Lower leg skin (tissue), 3 donors: ENCODE measurements around the gene LIF.

Experiments used
- POLR2A ChIP-seq, 2 donors: fragments of 450-650 bp; IDR thresholded peaks; one replicate each; pipeline ENCODE4 v1.6.1; 2016 to 2017; ENCODE audit warnings: antibody characterized with exemption in 2 of 2, mild to moderate bottlenecking in 1 of 2, moderate library complexity in 1 of 2
- TF ChIP-seq, protein P1 (sequence below), 3 donors: fragments of 450-650 bp; IDR thresholded peaks; one replicate each; pipeline ENCODE4 v1.5.1; 2016; ENCODE audit warnings: antibody characterized with exemption in 3 of 3, mild to moderate bottlenecking in 3 of 3, moderate library complexity in 2 of 3

DNA sequence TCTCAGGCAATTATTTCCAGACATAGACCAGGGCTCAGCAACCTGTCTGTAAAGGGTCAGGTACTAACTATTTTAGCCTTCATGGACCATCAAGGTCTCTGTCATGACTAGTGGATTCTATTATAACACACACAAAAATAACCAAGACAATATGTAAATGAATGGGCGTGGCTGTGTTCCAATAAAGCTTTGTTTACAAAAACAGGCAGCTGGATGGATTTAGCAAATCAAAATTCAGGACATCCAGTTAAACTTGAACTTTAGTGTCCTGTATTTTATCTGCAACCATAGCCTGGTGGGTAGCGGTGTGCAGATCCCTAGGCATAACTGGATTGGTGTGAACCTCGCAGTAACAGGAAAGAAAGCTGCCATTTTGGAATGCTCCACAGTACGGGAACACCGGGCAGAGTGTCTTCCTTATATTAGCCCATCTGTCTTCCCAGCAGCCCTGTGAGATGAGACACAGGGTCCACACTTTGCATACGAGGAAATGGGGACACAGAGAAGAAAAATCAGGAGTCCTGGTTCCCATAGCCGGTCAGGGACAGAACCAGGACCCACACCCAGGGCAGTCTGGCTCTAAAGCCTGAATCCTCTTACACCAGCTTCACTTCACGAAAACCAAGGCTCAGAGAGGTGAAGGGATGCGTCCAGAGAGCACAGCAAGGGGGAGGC is 15.6 kb downstream of the LIF start:
- TF ChIP-seq, protein P1, sequence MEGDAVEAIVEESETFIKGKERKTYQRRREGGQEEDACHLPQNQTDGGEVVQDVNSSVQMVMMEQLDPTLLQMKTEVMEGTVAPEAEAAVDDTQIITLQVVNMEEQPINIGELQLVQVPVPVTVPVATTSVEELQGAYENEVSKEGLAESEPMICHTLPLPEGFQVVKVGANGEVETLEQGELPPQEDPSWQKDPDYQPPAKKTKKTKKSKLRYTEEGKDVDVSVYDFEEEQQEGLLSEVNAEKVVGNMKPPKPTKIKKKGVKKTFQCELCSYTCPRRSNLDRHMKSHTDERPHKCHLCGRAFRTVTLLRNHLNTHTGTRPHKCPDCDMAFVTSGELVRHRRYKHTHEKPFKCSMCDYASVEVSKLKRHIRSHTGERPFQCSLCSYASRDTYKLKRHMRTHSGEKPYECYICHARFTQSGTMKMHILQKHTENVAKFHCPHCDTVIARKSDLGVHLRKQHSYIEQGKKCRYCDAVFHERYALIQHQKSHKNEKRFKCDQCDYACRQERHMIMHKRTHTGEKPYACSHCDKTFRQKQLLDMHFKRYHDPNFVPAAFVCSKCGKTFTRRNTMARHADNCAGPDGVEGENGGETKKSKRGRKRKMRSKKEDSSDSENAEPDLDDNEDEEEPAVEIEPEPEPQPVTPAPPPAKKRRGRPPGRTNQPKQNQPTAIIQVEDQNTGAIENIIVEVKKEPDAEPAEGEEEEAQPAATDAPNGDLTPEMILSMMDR (IDR thresholded peaks at IDR 0.05), result no peak
- TF ChIP-seq POLR2A (IDR thresholded peaks at IDR 0.05), result no peak
